ENCODE measurements around the gene CFAP298. TPM values are rescaled to one million over a fixed set of nuclear protein-coding genes. Genes with fewer than 3 reads are reported as not detected.

CFAP298 gene
- total and polyA plus RNA-seq, 10 donors = 22.4 to 34.6 (median 27.7) TPM

GRCh38 chr21:32567626-32568025, 44.6 kb downstream of the CFAP298 start:
- DNase-seq = no peak
- intact Hi-C loops (cut with DNase I; ENCODE audit: low total_unique reads) = no loop called here
- Histone ChIP-seq H3K36me3 (no peaks in the 10 kb centered on the region), H3K4me3 (no peak overlapping the region), H3K27ac (no peak overlapping the region), H3K27me3 (replicated peaks in 1 of 7) (peaks cover 0 to 10% (median 0%) of the 10 kb centered on the region in 7 donors), H3K4me1 (peaks cover 5 to 20% (median 13%) of the 10 kb centered on the region in 6 donors), H3K9me3 (peaks cover 0 to 16% (median 11%) of the 10 kb centered on the region in 8 donors)
- WGBS, 5 donors = 91 to 97% (median 94%) methylated on average over 6 to 8 of the region's 8 CpGs
- TF ChIP-seq POLR2A (IDR thresholded peaks at IDR 0.05) (no peak), POLR2AphosphoS5 (IDR thresholded peaks at IDR 0.05) (no peak), CTCF (IDR thresholded peaks at IDR 0.05 in 8 of 11, conservative IDR thresholded peaks at IDR 0.05 in 3 of 11) (no peak)

- intact Hi-C loops (cut with DNase I; ENCODE audit: low total_unique reads) = no loop called here
Measured at GRCh38 chr21:32566741-32567389, 45.3 kb downstream of the CFAP298 start.

GRCh38 chr21:32565856-32566465, 46.2 kb downstream of the CFAP298 start:
- Histone ChIP-seq H3K9me3 (peaks cover 0 to 16% (median 11%) of the 10 kb centered on the region in 8 donors), H3K27ac (no peak overlapping the region), H3K36me3 (no peaks in the 10 kb centered on the region), H3K27me3 (replicated peaks in 1 of 7) (peaks cover 0 to 10% (median 0%) of the 10 kb centered on the region in 7 donors), H3K4me1 (peaks cover 5 to 20% (median 13%) of the 10 kb centered on the region in 6 donors), H3K4me3 (no peak overlapping the region)
- DNase-seq = no peak
- intact Hi-C loops (cut with DNase I; ENCODE audit: low total_unique reads) = no loop called here
- whole genome bisulfite sequencing, 5 donors = 80 to 94% (median 85%) methylated on average over 2 of the region's 2 CpGs
- TF ChIP-seq POLR2A (IDR thresholded peaks at IDR 0.05) = no peak
- TF ChIP-seq POLR2AphosphoS5 (IDR thresholded peaks at IDR 0.05) = no peak
- TF ChIP-seq CTCF (IDR thresholded peaks at IDR 0.05 in 8 of 11, conservative IDR thresholded peaks at IDR 0.05 in 3 of 11) = no peak

More at GRCh38 chr21:32566741-32567389, 45.3 kb downstream of the CFAP298 start:
- TF ChIP-seq POLR2AphosphoS5 (IDR thresholded peaks at IDR 0.05) (no peak), POLR2A (IDR thresholded peaks at IDR 0.05) (no peak), CTCF (IDR thresholded peaks at IDR 0.05 in 8 of 11, conservative IDR thresholded peaks at IDR 0.05 in 3 of 11) (no peak)
- Histone ChIP-seq H3K36me3 (no peaks in the 10 kb centered on the region), H3K4me1 (peaks cover 5 to 20% (median 13%) of the 10 kb centered on the region in 6 donors), H3K27ac (no peak overlapping the region), H3K4me3 (no peak overlapping the region), H3K9me3 (peaks cover 0 to 16% (median 11%) of the 10 kb centered on the region in 8 donors), H3K27me3 (replicated peaks in 1 of 7) (peaks cover 0 to 10% (median 0%) of the 10 kb centered on the region in 7 donors)
- WGBS, 5 donors = 82 to 93% (median 89%) methylated on average over 5 of the region's 5 CpGs
- DNase-seq = no peak

GRCh38 chr21:32562915-32563314, 49.3 kb downstream of the CFAP298 start:
- 91 to 96% (median 93%) methylated on average over 2 of the region's 2 CpGs for WGBS, 5 donors
- H3K4me3 ChIP-seq = no peak overlapping the region
- no peaks in the 10 kb centered on the region for H3K36me3 ChIP-seq
- H3K4me1 ChIP-seq = no peaks in the 10 kb centered on the region
- H3K27ac ChIP-seq = no peak overlapping the region
- H3K9me3 ChIP-seq = peaks cover 0 to 16% (median 11%) of the 10 kb centered on the region in 8 donors
- TF ChIP-seq POLR2A (IDR thresholded peaks at IDR 0.05) (no peak), POLR2AphosphoS5 (IDR thresholded peaks at IDR 0.05) (no peak), CTCF (IDR thresholded peaks at IDR 0.05 in 8 of 11, conservative IDR thresholded peaks at IDR 0.05 in 3 of 11) (no peak)
- intact Hi-C loops (cut with DNase I; ENCODE audit: low total_unique reads) = no loop called here
- DNase-seq = no peak
- H3K27me3 ChIP-seq (replicated peaks in 1 of 7) = peaks cover 0 to 10% (median 0%) of the 10 kb centered on the region in 7 donors

Measured in spleen (tissue), 11 donors.